HCT116 (cell line): ENCODE measurements around the gene ZSWIM6. TPM values are rescaled to one million over a fixed set of nuclear protein-coding genes. Genes with fewer than 3 reads are reported as not detected.

Experiments
- ATAC-seq: fragments of 200-7000 bp; cut with Tn5 transposase; 2 replicates; pipeline ENCODE4 v1.9.1; 2020; ENCODE audit warnings: mild to moderate bottlenecking, moderate library complexity
- BruUV-seq: library from RNA; stranded (reverse); fragments of 400-500 nt; replicated peaks from 2 replicates; lab custom pipeline; 2021; lab: Mats Ljungman, UMichigan
- CTCF ChIA-PET: fragments of 300-600 bp; sonication (Branson Sonifier 250); formaldehyde crosslinking; loops from one replicate; lab custom pipeline; 2021; ENCODE audit warnings: antibody characterized with exemption; lab: Charles Lee
- POLR2A ChIA-PET: fragments of 300-600, 350-600 bp; sonication (Branson Sonifier 250); formaldehyde crosslinking; loops from one replicate; lab custom pipeline; 2021; ENCODE audit warnings: antibody characterized with exemption; lab: Charles Lee
- RAD21 ChIA-PET, 2 experiments: fragments of 300-600 bp; sonication (Branson Sonifier 250); formaldehyde crosslinking; loops; one replicate each; lab custom pipeline; 2023; ENCODE audit warnings: low total read pairs in 2 of 2; ENCODE audit not compliant: uncharacterized antibody in 2 of 2, unreplicated experiment in 2 of 2, low non-redundant PET in 1 of 2; lab: Charles Lee
- DNase-seq: peaks from one replicate; pipeline ENCODE4 v3.0.0-alpha.2; 2010; ENCODE audit warnings: low read depth, low spot score
- H2AFZ ChIP-seq: fragments of 200-600 bp; shearing (Covaris generic), sonication (generic); 2 replicates; pipeline ENCODE4 v1.6.1; 2017; ENCODE audit warnings: low read depth, mixed run types, mixed read lengths, antibody characterized with exemption, low read length; ENCODE audit not compliant: poor library complexity, severe bottlenecking
- H3K27ac ChIP-seq: 2 replicates; pipeline ENCODE4 v1.5.1; 2012; ENCODE audit warnings: low read depth, low read length
- H3K27me3 ChIP-seq: fragments of 200-600 bp; sonication (generic); 2 replicates; pipeline ENCODE4 v1.6.1; 2016; ENCODE audit warnings: mixed run types, low read length, mixed read lengths; ENCODE audit not compliant: insufficient read depth
- H3K36me3 ChIP-seq, 2 experiments: fragments of 200-500 bp in 1 of 2; fragments of 200-600 bp in 1 of 2; sonication (Bioruptor generic) in 1 of 2; sonication (generic) in 1 of 2; 2 replicates each; pipeline versions ENCODE4 v1.5.1 to v1.6.1; 2014 to 2016; ENCODE audit warnings: low read length in 2 of 2, inconsistent platforms in 1 of 2, mixed read lengths in 1 of 2, mixed run types in 1 of 2; ENCODE audit not compliant: insufficient read depth in 2 of 2, control insufficient read depth in 1 of 2
- H3K4me1 ChIP-seq, 2 experiments: fragments of 200-600 bp in 1 of 2; sonication (generic) in 1 of 2; 2 replicates each; pipeline versions ENCODE4 v1.5.1 to v1.6.1; 2012 to 2017; ENCODE audit warnings: low read length in 2 of 2, inconsistent platforms in 1 of 2, mild to moderate bottlenecking in 1 of 2, mixed read lengths in 1 of 2, mixed run types in 1 of 2, moderate library complexity in 1 of 2; ENCODE audit not compliant: insufficient read depth in 2 of 2, control insufficient read depth in 1 of 2
- H3K4me2 ChIP-seq: fragments of 200-600 bp; sonication (generic); 2 replicates; pipeline ENCODE4 v1.6.1; 2017; ENCODE audit warnings: mixed run types, low read length, mixed read lengths
- H3K4me3 ChIP-seq, 2 experiments: fragments of 200-600 bp in 1 of 2; sonication (generic) in 1 of 2; replicated peaks in 1 of 2; 2 replicates each; pipeline ENCODE4 v1.5.1; 2011 to 2016; ENCODE audit warnings: low read length in 2 of 2, control low read depth in 1 of 2, low read depth in 1 of 2, mild to moderate bottlenecking in 1 of 2, mixed read lengths in 1 of 2, mixed run types in 1 of 2
- H3K79me2 ChIP-seq: fragments of 200-600 bp; sonication (generic); 2 replicates; pipeline ENCODE4 v1.6.1; 2017; ENCODE audit warnings: mild to moderate bottlenecking, mixed run types, low read length, moderate library complexity, mixed read lengths; ENCODE audit not compliant: insufficient read depth
- H3K9ac ChIP-seq: fragments of 200-600 bp; sonication (generic); 2 replicates; pipeline ENCODE4 v1.6.1; 2016; ENCODE audit warnings: low read length, mixed read lengths
- H3K9me2 ChIP-seq: fragments of 200-600 bp; sonication (generic), shearing (Covaris generic); 2 replicates; pipeline ENCODE4 v1.6.1; 2017; ENCODE audit warnings: mixed run types, mild to moderate bottlenecking, moderate library complexity; ENCODE audit not compliant: insufficient read depth
- H3K9me3 ChIP-seq, 2 experiments: fragments of 200-500 bp in 1 of 2; fragments of 200-600 bp in 1 of 2; sonication (Bioruptor generic) in 1 of 2; sonication (generic) in 1 of 2; 2 replicates each; pipeline ENCODE4 v1.6.1; 2014 to 2017; ENCODE audit warnings: low read length in 2 of 2, mixed read lengths in 2 of 2, inconsistent platforms in 1 of 2, low read depth in 1 of 2, mild to moderate bottlenecking in 1 of 2, mixed run types in 1 of 2, moderate library complexity in 1 of 2; ENCODE audit not compliant: control insufficient read depth in 1 of 2, insufficient read depth in 1 of 2
- H4K20me1 ChIP-seq: fragments of 200-600 bp; sonication (generic), shearing (Covaris generic); 2 replicates; pipeline ENCODE4 v1.6.1; 2017; ENCODE audit warnings: mixed run types, mild to moderate bottlenecking, moderate library complexity; ENCODE audit not compliant: insufficient read depth
- CBX3 ChIP-seq: IDR thresholded peaks from 2 replicates; pipeline ENCODE4 v1.6.1; 2012; ENCODE audit warnings: low read depth
- CEBPB ChIP-seq: IDR thresholded peaks from 2 replicates; pipeline ENCODE4 v1.6.1; 2012; ENCODE audit warnings: low read depth
- EGR1 ChIP-seq: IDR thresholded peaks from 2 replicates; pipeline ENCODE4 v1.6.1; 2012; ENCODE audit warnings: low read depth
- ELF1 ChIP-seq: IDR thresholded peaks from 2 replicates; pipeline ENCODE4 v1.6.1; 2012; ENCODE audit warnings: low read depth, borderline replicate concordance
- EZH2phosphoT487 ChIP-seq: fragments of 200-600 bp; IDR thresholded peaks from 2 replicates; pipeline ENCODE4 v1.6.1; 2018; ENCODE audit warnings: antibody characterized with exemption, borderline replicate concordance
- FOSL1 ChIP-seq: IDR thresholded peaks from 2 replicates; pipeline ENCODE4 v1.6.1; 2012; ENCODE audit warnings: low read depth
- POLR2A ChIP-seq: IDR thresholded peaks from 2 replicates; pipeline ENCODE4 v1.7.0; 2011; ENCODE audit warnings: borderline replicate concordance; ENCODE audit not compliant: insufficient read depth, insufficient read length; ENCODE audit errors: extremely low read depth
- POLR2AphosphoS5 ChIP-seq: IDR thresholded peaks from 2 replicates; pipeline ENCODE4 v1.6.1; 2011; ENCODE audit warnings: mild to moderate bottlenecking, low read depth, low read length, moderate library complexity
- RAD21 ChIP-seq: IDR thresholded peaks from 2 replicates; pipeline ENCODE4 v1.6.1; 2012; ENCODE audit warnings: low read depth, mild to moderate bottlenecking
- SIN3A ChIP-seq: IDR thresholded peaks from 2 replicates; pipeline ENCODE4 v1.6.1; 2012; ENCODE audit warnings: low read depth
- SP1 ChIP-seq: IDR thresholded peaks from 2 replicates; pipeline ENCODE4 v1.6.1; 2012; ENCODE audit warnings: low read depth
- SRF ChIP-seq: IDR thresholded peaks from 2 replicates; pipeline ENCODE4 v1.6.1; 2012; ENCODE audit warnings: low read depth
- YY1 ChIP-seq: IDR thresholded peaks from 2 replicates; pipeline ENCODE4 v1.6.1; 2011; ENCODE audit warnings: low read length, low read depth, moderate library complexity, mild to moderate bottlenecking; ENCODE audit not compliant: insufficient replicate concordance; ENCODE audit errors: extremely low read depth
- ZFX ChIP-seq: fragments of 450-650 bp; IDR thresholded peaks from 2 replicates; pipeline ENCODE4 v1.6.1; 2017
- ZNF274 ChIP-seq: fragments of 200-500 bp; sonication (Bioruptor generic); IDR thresholded peaks from 2 replicates; pipeline ENCODE4 v1.6.1; 2014; ENCODE audit warnings: mild to moderate bottlenecking, low read depth, low read length, inconsistent platforms
- intact Hi-C: fragments of 100-400 bp; cut with micrococcal nuclease; formaldehyde crosslinking; loops from 2 replicates; pipeline ENCODE4 v1.10.0; 2022
- total RNA-seq: library from RNA; stranded (reverse); gene quantifications from one replicate; pipeline ENCODE4 v1.2.1, GENCODE V29; 2021; ENCODE audit not compliant: unreplicated experiment
- TF ChIP-seq, protein P1 (sequence below), 3 experiments: fragments of 200-600 bp in 1 of 3; sonication (generic) in 1 of 3; IDR thresholded peaks in 2 of 3; conservative IDR thresholded peaks in 1 of 3; 2 replicates each; pipeline ENCODE4 v1.5.1; 2012 to 2017; ENCODE audit warnings: low read depth in 2 of 3, low read length in 2 of 3, antibody characterized with exemption in 1 of 3, borderline replicate concordance in 1 of 3, control low read depth in 1 of 3, mild to moderate bottlenecking in 1 of 3, mixed read lengths in 1 of 3, mixed run types in 1 of 3, moderate library complexity in 1 of 3; ENCODE audit not compliant: insufficient read depth in 1 of 3
- TF ChIP-seq, protein P2 (sequence below): IDR thresholded peaks from 2 replicates; pipeline ENCODE4 v1.6.1; 2012
- TF ChIP-seq, protein P3 (sequence below): IDR thresholded peaks from 2 replicates; pipeline ENCODE4 v1.6.1; 2012; ENCODE audit warnings: low read depth

Gene ZSWIM6
- total RNA-seq, 1 experiment from 2014 or later = 7.4 TPM

DNA sequence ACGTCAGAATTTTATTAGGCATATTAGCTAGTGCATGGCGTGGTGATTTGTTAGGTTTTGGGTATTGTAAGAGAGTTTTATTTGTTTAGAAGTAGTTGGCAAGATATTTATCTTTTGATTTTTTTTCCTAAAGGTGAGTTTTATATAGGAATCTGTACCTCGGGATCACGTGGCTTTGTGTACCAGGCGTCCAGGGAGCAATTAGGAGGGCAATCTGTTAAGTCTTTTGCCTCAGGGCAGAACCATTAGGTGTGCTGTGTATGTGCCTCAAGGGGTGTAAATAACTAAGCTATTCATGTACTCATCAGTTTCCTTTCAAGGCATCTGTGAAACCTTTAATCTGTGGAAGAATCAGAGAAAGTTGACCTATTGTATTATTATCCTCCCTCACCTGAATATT lies 39.4 kb downstream of the ZSWIM6 start:
- Histone ChIP-seq H3K9me2 (no peaks in the 10 kb centered on the region), H3K4me1 (no peaks in the 10 kb centered on the region), H3K4me2 (no peak overlapping the region), H3K79me2 (peaks cover 13% of the 10 kb centered on the region), H3K36me3 (no peaks in the 10 kb centered on the region), H3K9me3 (no peaks in the 10 kb centered on the region)
- RAD21 ChIA-PET = no interaction called here
- TF ChIP-seq FOSL1 (no peak), ELF1 (no peak), ZNF274 (no peak), EGR1 (no peak)
- TF ChIP-seq, all 23 proteins: peak for 0
- Histone ChIP-seq H4K20me1 (no peaks in the 10 kb centered on the region), H3K27me3 (no peaks in the 10 kb centered on the region), H3K4me3 (no peak overlapping the region), H2AFZ (no peak overlapping the region), H3K27ac (no peak overlapping the region), H3K9ac (no peak overlapping the region)
- no TSS peak for BruUV-seq
- ChIA-PET POLR2A (no interaction called here), CTCF (no interaction called here)
- intact Hi-C loops = no loop called here
- DNase-seq = no peak
- no peak for ATAC-seq

DNA sequence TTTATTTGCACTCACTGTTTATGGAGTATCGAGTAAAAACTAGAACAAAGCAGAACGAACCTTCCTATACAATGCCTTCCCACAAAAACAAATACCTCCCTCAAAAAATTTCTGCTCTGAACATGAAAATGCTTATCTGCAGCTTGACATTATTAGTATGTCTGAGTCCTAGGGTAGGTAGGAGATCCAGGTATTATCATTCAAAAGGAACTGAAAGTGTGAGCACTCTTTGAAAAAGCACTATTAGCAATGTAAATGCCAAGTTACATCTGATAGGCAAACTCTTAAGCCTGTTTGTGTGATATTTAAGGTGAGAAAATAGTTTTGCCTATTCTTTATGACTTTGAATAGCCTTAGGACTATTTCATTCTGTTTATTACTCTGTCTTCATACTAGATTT lies 47.6 kb downstream of the ZSWIM6 start:
- RAD21 ChIA-PET = no interaction called here
- TF ChIP-seq, protein P1, sequence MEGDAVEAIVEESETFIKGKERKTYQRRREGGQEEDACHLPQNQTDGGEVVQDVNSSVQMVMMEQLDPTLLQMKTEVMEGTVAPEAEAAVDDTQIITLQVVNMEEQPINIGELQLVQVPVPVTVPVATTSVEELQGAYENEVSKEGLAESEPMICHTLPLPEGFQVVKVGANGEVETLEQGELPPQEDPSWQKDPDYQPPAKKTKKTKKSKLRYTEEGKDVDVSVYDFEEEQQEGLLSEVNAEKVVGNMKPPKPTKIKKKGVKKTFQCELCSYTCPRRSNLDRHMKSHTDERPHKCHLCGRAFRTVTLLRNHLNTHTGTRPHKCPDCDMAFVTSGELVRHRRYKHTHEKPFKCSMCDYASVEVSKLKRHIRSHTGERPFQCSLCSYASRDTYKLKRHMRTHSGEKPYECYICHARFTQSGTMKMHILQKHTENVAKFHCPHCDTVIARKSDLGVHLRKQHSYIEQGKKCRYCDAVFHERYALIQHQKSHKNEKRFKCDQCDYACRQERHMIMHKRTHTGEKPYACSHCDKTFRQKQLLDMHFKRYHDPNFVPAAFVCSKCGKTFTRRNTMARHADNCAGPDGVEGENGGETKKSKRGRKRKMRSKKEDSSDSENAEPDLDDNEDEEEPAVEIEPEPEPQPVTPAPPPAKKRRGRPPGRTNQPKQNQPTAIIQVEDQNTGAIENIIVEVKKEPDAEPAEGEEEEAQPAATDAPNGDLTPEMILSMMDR (IDR thresholded peaks at IDR 0.05 in 2 of 3, conservative IDR thresholded peaks at IDR 0.05 in 1 of 3; ENCODE audit: borderline replicate concordance in 1 of 3, insufficient read depth in 1 of 3, low read depth in 2 of 3, low read length in 2 of 3) = no peak
- TF ChIP-seq SIN3A (no peak), EGR1 (no peak), EZH2phosphoT487 (no peak), CEBPB (no peak), POLR2AphosphoS5 (no peak), SP1 (no peak), ELF1 (no peak), CBX3 (no peak), FOSL1 (no peak), ZFX (no peak), YY1 (no peak), RAD21 (no peak), SRF (no peak), POLR2A (no peak)
- TF ChIP-seq, protein P2, sequence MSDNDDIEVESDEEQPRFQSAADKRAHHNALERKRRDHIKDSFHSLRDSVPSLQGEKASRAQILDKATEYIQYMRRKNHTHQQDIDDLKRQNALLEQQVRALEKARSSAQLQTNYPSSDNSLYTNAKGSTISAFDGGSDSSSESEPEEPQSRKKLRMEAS = no peak
- TF ChIP-seq, protein P3, sequence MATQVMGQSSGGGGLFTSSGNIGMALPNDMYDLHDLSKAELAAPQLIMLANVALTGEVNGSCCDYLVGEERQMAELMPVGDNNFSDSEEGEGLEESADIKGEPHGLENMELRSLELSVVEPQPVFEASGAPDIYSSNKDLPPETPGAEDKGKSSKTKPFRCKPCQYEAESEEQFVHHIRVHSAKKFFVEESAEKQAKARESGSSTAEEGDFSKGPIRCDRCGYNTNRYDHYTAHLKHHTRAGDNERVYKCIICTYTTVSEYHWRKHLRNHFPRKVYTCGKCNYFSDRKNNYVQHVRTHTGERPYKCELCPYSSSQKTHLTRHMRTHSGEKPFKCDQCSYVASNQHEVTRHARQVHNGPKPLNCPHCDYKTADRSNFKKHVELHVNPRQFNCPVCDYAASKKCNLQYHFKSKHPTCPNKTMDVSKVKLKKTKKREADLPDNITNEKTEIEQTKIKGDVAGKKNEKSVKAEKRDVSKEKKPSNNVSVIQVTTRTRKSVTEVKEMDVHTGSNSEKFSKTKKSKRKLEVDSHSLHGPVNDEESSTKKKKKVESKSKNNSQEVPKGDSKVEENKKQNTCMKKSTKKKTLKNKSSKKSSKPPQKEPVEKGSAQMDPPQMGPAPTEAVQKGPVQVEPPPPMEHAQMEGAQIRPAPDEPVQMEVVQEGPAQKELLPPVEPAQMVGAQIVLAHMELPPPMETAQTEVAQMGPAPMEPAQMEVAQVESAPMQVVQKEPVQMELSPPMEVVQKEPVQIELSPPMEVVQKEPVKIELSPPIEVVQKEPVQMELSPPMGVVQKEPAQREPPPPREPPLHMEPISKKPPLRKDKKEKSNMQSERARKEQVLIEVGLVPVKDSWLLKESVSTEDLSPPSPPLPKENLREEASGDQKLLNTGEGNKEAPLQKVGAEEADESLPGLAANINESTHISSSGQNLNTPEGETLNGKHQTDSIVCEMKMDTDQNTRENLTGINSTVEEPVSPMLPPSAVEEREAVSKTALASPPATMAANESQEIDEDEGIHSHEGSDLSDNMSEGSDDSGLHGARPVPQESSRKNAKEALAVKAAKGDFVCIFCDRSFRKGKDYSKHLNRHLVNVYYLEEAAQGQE = no peak

More for the DNA sequence above, 47.6 kb downstream of the ZSWIM6 start:
- H3K79me2 ChIP-seq = peaks cover 16% of the 10 kb centered on the region
- H2AFZ ChIP-seq = no peak overlapping the region
- no peak overlapping the region for H3K9ac ChIP-seq
- H3K27me3 ChIP-seq = no peaks in the 10 kb centered on the region
- DNase-seq (no peak), ATAC-seq (no peak)
- POLR2A ChIA-PET = no interaction called here
- CTCF ChIA-PET = no interaction called here
- H3K4me3 ChIP-seq = no peak overlapping the region
- no peaks in the 10 kb centered on the region for H3K4me1 ChIP-seq
- no peaks in the 10 kb centered on the region for H3K36me3 ChIP-seq
- intact Hi-C loops = no loop called here
- no peaks in the 10 kb centered on the region for H3K9me2 ChIP-seq
- BruUV-seq = no TSS peak
- H3K4me2 ChIP-seq = no peak overlapping the region
- no peaks in the 10 kb centered on the region for H4K20me1 ChIP-seq
- H3K27ac ChIP-seq = no peak overlapping the region
- no peaks in the 10 kb centered on the region for H3K9me3 ChIP-seq
